Middle frontal gyrus (tissue), 1 donor: ENCODE data around the gene BCL2L1.

Experiments used
- DNase-seq: peaks from one replicate; pipeline ENCODE4 v3.0.0-alpha.2; 2015; ENCODE audit warnings: low spot score; ENCODE audit errors: extremely low spot score

BCL2L1 gene

DNA sequence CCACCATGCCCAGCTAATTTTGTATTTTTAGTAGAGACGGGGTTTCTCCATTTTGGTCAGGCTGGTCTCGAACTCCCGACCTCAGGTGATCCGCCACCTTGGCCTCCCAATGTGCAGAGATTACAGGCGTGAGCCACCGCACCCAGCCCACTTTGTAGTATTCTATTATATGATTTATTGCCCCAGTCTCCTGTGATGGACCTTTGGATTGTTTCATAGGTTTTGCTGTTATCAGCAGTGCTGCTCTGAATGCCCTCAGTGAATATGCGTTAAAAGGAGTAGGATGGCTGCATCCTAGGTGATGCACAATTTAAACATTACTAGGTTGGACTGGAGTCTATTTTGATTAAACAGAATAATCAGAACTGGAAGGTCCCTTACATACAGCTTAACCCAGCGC lies 107.3 kb downstream of the BCL2L1 start:
- DNase-seq = no peak
